Lower leg skin (tissue), 4 donors: ENCODE results near the gene PDGFD. TPM values are rescaled to one million over a fixed set of nuclear protein-coding genes. Genes with fewer than 3 reads are reported as not detected.

Experiments
- DNase-seq, 2 donors: peaks; one replicate each; pipeline ENCODE4 v3.0.0-alpha.2; 2019; ENCODE audit warnings: low spot score in 2 of 2
- H3K4me3 ChIP-seq: fragments of 200-600 bp; sonication (generic); 2 replicates; pipeline ENCODE4 v1.5.1; 2017; ENCODE audit warnings: mild to moderate bottlenecking, low read depth; ENCODE audit not compliant: poor library complexity, severe bottlenecking
- CTCF ChIP-seq, 3 donors: fragments of 450-650 bp; IDR thresholded peaks; one replicate each; pipeline ENCODE4 v1.5.1; 2016; ENCODE audit warnings: antibody characterized with exemption in 3 of 3, mild to moderate bottlenecking in 3 of 3, moderate library complexity in 2 of 3
- POLR2A ChIP-seq, 2 donors: fragments of 450-650 bp; IDR thresholded peaks; one replicate each; pipeline ENCODE4 v1.6.1; 2016 to 2017; ENCODE audit warnings: antibody characterized with exemption in 2 of 2, mild to moderate bottlenecking in 1 of 2, moderate library complexity in 1 of 2
- WGBS, 2 donors: methylation state at CpG; one replicate each; pipeline ENCODE4 v1.1.5; 2018; 5-methylcytosine and 5-hydroxymethylcytosine counted together
- intact Hi-C: fragments of 100-400 bp; cut with DNase I; formaldehyde crosslinking; loops from one replicate; pipeline ENCODE4 v1.15.0; 2023; ENCODE audit warnings: low total_unique reads
- total RNA-seq, 4 donors: library from RNA; depleted of rRNA; stranded (reverse); fragments of >200 nt; gene quantifications; one replicate each; pipeline ENCODE4 v1.1.0, GENCODE V29; 2016

The PDGFD gene
- total RNA-seq, 4 donors from 2014 or later: 6.8 to 15.1 (median 10.5) TPM

- 51 to 61% methylated on average over 2 of the region's 2 CpGs for WGBS, 2 donors
- TF ChIP-seq POLR2A (IDR thresholded peaks at IDR 0.05): no peak
- no peak for TF ChIP-seq CTCF (IDR thresholded peaks at IDR 0.05)
- no peak for DNase-seq
- intact Hi-C loops: no loop called here
- no peak overlapping the region for H3K4me3 ChIP-seq
Observed at GRCh38 chr11:103940551-103940950, 223.4 kb downstream of the PDGFD start.

GRCh38 chr11:103939694-103940093 is 224.3 kb downstream of the PDGFD start:
- no peak overlapping the region for H3K4me3 ChIP-seq
- no peak for DNase-seq
- WGBS, 2 donors: 48 to 69% methylated on average over 3 of the region's 3 CpGs
- TF ChIP-seq POLR2A (IDR thresholded peaks at IDR 0.05) (no peak), CTCF (IDR thresholded peaks at IDR 0.05) (no peak)
- intact Hi-C loops: no loop called here

- WGBS, 2 donors: 18 to 30% methylated on average over 1 of the region's 1 CpG
Observed at GRCh38 chr11:103936059-103936458, 227.9 kb downstream of the PDGFD start.

GRCh38 chr11:103935219-103935618 is 228.7 kb downstream of the PDGFD start:
- TF ChIP-seq POLR2A (IDR thresholded peaks at IDR 0.05): no peak
- TF ChIP-seq CTCF (IDR thresholded peaks at IDR 0.05): no peak
- no peak for DNase-seq
- intact Hi-C loops: no loop called here
- H3K4me3 ChIP-seq: no peak overlapping the region
- WGBS, 2 donors: 93 to 95% methylated on average over 2 of the region's 2 CpGs

More at GRCh38 chr11:103936059-103936458, 227.9 kb downstream of the PDGFD start:
- intact Hi-C loops: no loop called here
- no peak overlapping the region for H3K4me3 ChIP-seq
- TF ChIP-seq CTCF (IDR thresholded peaks at IDR 0.05) (no peak), POLR2A (IDR thresholded peaks at IDR 0.05) (no peak)
- no peak for DNase-seq

- TF ChIP-seq CTCF (IDR thresholded peaks at IDR 0.05) (no peak), POLR2A (IDR thresholded peaks at IDR 0.05) (no peak)
- H3K4me3 ChIP-seq: no peak overlapping the region
- intact Hi-C loops: no loop called here
- 91 to 97% methylated on average over 3 of the region's 3 CpGs for WGBS, 2 donors
- no peak for DNase-seq
Observed at GRCh38 chr11:103929170-103929903, 234.6 kb downstream of the PDGFD start.

GRCh38 chr11:103928802-103929161 is 235.2 kb downstream of the PDGFD start:
- 92 to 94% methylated on average over 5 of the region's 5 CpGs for WGBS, 2 donors
- no peak for TF ChIP-seq CTCF (IDR thresholded peaks at IDR 0.05)
- no peak for TF ChIP-seq POLR2A (IDR thresholded peaks at IDR 0.05)
- DNase-seq: no peak
- H3K4me3 ChIP-seq: no peak overlapping the region
- intact Hi-C loops: no loop called here
